ENCODE results near the gene NEK5.
"Not testable (repeated sequence)": the region's sequence is repeated elsewhere in the genome, so short reads cannot be mapped to it uniquely, and the experiment has no call there.

The NEK5 gene

DNA sequence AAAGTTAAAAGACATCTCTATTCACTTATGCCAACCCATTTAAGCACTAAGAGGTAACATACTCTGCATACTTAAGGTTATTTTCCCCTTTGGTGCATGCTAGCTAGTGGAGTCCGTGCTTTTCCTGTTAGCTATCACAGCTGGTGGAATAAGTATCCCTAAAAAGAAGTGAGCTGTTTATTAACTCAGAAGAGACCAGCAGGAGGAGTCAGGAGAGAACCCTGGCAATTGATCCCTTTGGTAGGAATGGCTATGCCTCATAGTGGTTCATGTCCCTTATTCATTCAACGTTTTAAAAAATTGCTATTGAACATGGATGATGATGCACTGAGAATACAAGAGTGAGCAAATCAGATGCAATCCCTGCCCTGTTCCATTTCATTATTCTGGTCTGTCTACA, 12.4 kb upstream of the NEK5 start:
- DNase-seq (ENCODE audit: low spot score): no peak

DNA sequence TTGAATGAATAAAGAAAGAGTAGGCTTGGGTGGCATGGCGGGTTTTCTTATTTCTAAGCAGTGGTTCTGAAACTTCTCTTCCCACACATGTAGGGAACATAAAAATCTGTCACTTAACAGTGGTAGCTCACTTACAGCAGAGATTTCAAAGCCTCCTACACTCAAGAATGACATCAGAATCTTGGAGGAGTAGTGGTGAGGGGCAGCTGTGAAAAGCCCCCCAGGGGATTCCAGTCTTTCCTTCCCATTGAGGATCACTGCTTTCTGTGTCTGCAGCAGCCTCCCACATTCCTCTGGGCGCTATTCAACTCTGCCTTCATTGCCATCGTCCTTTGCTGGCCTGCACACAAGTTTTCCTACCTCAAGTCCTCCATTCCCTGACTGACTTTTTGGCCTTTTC, 8.6 kb upstream of the NEK5 start:
- no peak for DNase-seq (ENCODE audit: low spot score)

DNA sequence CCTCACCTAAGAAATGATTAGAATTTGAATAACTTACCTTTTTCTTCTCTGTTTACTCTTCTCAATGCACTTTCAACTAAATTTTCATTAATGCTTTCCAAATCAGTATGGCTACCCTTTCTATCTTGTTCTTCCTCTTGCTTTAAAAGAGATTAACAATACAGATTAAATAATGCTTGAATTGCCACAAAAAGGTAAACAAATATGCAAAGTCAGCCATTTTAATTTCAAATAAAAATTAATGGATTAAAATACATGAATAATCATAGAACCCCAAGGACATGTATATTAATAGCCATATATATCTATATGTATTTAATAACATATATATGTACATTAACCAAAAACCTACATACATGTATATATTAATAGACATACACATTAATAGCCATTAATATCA, 7.9 kb upstream of the NEK5 start:
- no peak for DNase-seq (ENCODE audit: low spot score)

DNA sequence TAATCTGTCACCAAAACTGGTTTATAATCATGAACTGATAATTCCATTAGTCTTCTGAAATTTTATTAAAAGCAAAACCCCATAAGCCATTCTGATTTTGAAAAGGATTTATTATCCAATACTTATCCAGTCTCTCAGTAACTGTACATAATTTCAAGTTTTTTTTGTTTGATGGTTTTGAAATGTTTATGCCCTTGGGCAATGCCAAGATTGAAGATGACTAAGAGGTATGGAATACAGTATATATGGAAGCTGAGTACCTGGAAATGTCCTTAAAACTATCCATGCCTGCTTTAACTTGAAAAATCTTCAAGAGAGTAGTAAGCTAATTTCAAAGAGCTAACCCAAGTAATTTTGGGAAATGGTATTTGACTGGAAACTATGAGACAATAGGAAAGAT, 1.8 kb upstream of the NEK5 start:
- DNase-seq (ENCODE audit: low spot score): no peak

DNA sequence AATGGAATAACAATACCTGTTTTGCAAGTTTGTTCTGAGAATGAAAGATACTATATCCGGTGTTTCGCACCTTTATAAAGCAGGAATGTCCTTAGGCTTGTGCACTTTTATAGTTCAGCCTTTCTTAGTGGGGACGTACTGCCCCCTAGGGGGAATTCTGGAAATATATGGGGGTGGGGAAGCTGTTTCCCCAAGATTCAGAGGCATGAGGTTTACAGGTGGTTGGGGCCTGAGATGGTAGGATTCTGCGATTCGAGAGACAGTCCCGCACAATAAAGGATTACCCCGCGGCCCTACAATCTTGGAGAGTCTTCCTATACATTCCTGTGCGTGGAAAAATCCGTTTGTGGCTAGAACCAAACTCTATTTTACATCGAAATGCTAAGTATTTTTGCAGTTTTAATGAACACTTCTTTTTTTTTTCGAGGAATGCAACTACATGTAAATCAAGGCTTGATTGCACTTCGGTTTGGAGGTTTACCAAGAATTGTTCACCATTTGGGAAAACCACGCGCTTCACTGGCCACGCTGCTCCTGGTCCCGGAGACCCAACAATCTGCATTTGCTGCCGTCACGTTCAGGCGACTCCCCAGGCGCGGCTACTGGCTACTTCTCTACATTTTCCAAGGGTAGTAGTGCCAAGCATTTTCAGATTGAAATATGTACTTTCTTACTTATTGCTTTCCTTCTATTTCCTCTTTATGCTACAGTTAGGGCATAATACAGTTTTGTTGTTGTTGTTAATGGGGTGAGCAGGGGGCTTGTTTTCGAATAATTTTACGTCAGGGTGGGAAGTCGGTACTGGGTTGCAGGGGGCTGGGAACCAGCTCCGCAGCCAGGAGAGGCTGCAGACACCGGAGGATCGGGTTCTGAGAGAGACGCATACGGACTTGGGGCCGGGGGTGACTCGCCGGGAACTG, 830 bp downstream of the NEK5 start:
- peak; percentile 75 for DNase-seq (ENCODE audit: low spot score)

DNA sequence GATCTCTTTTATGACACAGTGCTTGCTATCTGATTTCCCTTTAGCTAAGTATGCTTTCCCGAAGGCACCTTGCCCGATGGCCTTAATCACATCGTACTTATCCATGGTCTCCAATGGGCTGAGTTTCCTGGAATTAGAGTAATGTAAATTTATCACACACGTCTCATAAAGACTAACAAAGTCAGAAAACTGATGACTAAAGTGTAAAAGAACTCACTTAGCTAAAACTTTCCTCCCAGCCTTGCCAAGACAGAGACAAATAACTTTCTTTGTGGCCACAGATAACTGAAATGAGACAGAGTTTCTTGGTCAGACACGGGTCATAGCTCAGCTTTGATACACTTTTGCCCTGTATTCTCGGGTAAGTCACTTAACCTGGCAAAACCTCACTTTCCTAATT, 1.5 kb downstream of the NEK5 start:
- no peak for DNase-seq (ENCODE audit: low spot score)

DNA sequence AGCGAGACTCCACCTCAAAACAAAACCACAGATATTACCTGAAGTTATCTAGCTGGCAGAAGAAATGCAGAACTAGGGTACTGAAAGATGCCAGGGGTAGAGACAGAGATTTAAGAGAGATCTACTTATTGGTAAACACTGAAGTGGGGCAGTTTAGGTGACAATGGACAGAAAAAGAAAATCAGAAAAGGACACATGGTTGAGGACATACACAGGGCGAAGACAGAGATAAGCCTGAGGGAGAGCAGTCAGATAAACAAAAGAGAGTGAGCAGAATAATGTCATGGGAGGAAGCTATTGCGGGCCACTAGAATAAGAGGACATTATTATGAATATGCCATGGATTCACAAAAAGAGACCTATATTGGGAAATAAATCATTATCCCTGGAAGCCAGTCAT, 3.3 kb downstream of the NEK5 start:
- no peak for DNase-seq (ENCODE audit: low spot score)

DNA sequence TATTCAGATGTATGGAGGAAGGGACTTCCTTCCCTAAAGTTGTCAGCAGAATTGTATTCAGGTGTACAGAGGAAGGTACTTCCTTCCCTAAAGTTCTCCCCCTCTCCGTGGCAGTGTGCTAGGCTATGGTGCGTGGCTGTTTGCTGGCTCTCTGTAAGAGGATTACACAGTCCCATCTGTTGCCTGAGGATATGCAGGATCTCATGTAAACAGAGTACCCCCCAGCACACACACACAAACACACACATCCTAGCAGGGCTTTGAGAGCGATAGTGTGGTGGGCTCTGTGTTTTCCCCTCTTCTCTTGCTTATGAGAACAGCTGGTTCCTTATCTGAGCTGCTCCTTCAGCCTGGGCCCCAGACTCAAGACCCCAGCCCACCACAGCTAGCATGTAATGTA, 10.3 kb downstream of the NEK5 start:
- DNase-seq (ENCODE audit: low spot score): peak; percentile 11

DNA sequence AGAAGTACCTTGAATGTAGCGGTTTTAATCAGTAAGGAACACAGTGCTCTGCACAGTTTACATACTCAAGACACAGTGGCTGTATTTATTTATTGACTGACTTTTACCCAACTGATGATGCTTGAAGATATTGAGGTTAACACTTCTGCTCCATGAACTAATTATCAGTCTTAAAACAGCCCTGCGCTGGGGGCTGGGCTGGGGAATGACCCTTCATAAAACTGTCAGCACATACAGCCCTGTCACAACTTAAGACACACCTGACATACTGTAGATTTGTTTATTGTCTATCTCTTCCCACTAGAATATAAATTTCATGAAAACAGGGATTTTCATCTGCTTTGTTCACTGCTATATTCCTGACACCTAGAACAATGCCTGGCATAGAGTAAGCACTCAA, 10.8 kb downstream of the NEK5 start:
- no peak for DNase-seq (ENCODE audit: low spot score)

DNA sequence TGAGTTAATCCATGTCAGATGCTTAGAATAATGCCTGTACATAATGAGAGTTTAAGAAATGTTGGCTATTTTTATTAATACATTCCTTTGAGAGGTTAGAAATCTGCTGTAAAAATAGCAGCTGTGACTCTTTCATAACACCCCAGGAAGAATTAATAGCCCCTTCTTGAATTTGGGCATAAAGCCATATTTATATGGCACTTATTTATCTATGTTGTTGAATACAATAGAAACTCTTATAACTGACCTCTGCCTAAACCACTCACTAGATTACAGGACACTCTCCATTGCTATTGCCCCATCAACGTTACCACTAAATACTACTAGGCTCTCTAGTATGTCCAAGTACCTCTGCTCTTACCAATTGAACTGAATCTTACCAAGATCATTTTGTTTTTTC, 16.3 kb downstream of the NEK5 start:
- DNase-seq (ENCODE audit: low spot score): no peak

DNA sequence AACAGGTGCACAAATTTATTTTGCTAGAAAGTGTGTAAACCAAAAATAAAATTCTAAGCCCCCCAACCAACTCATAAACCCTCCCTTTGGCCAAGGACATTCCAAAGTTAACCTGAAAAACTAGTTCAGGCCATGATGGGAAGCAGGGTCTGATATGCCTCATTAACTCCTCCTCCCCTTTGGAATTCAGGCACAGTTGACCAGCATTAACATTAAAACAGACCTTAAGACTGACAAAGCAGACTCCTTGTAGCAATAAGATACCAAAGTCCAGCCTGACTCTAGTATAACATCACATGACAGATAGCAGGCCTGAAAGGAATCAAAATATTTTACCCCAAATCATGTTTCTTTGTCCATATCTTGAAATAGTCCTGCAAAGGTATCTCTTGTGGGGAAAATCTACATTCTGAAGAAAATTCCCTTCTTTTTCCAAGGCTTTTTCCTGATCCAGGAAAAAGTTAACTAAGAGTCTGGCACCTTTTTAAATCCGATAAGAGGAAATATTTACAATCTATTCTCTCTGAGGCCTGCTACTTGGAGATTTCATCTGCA, 19.7 kb downstream of the NEK5 start:
- DNase-seq (ENCODE audit: low spot score): no peak

DNA sequence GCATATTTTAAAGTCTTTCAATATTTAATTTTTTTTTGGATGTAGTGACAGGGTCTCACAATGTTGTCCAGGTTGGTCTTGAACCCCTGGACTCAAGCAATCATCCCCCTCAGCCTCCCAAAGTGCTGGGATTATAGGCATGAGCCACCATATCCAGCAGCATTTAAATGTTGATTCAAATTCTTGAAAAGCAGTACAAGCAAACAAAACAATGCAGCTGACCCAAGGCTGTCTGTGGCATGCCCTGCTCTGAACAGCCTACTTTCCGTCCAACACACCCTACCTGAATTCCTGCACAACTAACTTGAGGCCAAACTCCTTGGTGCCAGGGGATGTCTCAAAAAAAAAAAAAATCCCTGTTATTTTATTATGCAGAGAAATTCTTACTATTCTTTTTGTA, 23.0 kb downstream of the NEK5 start:
- DNase-seq (ENCODE audit: low spot score): no peak

DNA sequence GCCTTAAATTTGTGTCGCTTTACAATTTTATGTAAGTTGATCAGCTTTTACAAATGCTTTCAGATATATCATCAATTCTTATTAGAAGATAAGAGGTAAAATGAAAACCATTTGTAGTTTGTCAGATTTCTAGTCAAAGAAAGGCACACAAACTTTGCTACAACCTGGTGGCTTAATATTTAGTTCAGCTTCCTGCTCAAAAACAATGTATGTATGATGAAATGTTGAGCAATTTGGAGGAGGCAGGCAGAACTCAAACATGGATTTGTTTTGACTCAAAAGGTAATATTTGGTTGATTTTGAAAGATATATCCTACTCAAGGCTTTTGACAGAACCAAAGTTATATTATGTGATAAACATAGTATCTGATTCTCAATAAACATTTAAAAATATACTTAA, 24.2 kb downstream of the NEK5 start:
- no peak for DNase-seq (ENCODE audit: low spot score)

DNA sequence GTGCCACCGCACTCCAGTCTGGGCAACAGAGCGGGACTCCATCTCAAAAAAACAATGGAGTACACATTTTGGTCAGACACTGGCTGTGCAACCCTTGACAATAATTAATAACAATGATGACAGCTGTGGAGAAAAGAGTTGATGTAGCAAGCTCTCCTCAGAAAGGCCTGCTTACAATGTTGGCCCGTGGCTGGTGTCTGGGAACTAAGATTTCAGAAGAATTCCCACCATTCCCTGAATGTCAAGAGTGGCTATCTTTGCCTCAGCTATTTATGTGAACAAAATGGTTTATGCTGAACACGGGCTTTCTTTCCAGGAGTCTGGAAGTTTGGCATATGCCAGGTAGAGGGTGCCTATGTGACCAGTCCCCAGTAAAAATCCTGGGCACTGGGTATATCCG, 25.5 kb downstream of the NEK5 start:
- DNase-seq (ENCODE audit: low spot score): no peak

DNA sequence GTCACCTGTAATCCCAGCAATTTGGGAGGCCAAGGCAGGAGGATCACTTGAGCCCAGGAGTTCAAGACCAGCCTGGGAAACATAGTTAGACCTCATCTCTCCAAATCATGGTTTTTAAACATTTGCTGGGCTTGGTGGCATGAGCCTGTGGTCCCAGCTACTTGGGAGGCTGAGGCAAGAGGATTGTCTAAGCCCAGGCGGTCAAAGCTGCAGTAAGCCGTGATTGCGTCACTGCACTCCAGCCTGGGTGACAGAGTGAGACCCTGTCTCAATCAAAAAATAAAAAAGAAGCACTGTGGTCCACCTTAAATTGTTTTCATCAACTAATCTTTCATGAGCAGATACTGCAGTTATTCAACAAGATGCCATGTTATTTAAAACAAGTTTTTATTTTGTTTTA, 26.4 kb downstream of the NEK5 start:
- DNase-seq (ENCODE audit: low spot score): not testable (repeated sequence)

DNA sequence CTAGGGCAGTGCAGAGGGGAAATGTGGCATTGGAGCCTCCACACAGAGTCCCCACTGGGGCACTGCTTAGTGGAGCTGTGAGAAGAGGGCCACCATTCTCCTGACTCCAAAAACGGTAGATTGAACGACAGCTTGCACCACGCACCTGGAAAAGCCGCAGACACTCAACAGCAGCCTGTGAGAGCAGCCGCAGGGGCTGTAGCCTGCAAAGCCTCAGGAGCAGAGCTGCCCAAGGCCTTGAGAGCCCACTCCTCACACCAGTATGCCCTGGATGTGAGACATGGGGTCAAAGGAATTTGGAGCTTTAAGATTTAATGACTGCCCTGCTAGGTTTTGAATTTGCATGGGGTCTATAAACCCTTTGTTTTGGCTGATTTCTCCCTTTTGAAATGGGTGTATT, 31.7 kb downstream of the NEK5 start:
- no peak for DNase-seq (ENCODE audit: low spot score)

DNA sequence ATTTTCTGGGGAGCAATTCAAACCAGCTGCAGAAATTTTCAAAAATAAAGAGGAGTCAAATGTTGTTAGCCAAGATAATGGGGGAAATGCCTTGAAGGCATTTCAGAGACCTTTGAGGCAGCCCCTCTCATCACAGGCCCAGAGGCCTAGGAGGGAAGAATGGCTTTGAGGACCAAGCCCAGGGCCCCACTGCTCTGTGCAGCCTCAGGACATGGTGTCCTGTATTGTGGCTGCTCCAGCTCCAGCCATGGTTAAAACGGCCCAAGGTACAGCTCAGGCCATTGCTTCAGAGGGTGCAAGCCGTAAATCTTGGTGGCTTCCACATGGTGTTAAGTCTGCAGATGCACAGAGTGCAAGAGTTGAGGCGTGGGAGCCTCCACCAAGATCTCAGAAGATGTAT, 32.1 kb downstream of the NEK5 start:
- no peak for DNase-seq (ENCODE audit: low spot score)

DNA sequence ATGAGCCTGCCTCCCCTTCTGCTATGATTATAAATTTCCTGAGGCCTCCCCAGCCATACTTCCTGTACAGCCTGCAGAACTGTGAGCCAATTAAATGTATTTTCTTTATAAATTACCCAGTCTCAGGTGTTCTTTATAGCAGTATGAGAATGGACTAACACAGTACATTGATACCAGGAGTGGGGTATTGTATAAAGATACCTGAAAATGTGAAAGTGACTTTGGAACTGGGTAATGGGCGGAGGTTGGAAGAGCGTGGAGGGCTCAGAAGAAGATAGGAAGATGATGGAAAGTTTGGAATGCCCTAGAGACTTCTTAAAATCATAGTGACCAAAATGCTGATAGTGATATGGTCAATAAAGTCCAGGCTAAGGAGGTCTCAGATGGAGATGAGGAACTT, 32.8 kb downstream of the NEK5 start:
- no peak for DNase-seq (ENCODE audit: low spot score)

DNA sequence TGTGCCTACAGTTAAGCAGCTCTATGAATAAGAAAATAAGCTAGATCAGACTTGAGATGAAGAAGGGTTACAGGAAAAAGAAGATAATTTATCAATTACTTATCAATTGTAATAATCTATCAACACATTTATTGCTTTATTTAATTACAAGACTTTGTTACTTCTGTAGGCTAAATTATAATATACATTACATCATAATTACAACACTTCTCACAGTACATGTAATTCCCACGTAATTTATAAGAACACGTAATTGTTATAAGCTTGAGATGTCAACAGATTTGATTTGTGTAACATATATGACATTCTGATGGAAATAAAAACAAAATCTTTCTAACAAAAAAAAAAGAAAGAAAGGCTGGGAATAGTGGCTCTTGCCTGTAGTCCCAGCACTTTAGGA, 36.8 kb downstream of the NEK5 start:
- DNase-seq (ENCODE audit: low spot score): no peak

DNA sequence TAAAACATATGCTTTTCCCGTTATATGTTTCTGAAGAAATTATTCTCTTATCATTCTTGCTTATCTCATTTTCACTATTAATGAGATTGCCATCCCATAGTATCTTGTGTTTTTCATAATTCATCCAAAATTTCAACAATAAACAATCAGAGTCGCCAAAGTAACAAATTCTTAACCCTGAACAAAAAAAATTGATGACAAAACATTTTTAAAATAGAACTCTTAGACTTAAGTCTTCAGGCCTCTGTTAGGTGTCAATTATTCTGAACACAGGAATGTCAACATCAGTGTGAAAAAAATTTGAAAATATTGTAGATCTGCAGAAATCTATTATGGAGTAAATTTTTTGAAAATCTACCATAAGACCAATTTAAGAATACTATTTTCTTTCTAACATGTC, 37.4 kb downstream of the NEK5 start:
- DNase-seq (ENCODE audit: low spot score): no peak

DNA sequence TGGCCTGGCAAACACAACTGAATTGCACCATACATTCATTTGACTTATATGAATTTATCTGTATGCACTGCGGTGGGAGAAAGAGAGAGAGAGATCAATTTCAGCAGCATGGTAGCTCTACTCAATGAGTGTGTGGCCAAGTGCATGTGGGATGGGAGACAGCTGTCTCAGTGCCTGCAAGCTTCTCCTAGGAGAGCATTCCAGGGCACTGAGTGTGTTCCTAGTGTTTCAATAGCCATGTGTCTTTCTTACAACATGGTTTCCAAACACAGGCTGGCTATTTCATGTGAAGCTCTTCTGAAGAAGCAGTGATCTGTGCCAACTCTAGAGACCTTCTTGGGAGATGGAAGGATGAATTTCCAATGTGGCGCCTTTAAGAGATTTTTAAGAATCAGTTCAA, 43.5 kb downstream of the NEK5 start:
- DNase-seq (ENCODE audit: low spot score): peak; percentile 49

DNA sequence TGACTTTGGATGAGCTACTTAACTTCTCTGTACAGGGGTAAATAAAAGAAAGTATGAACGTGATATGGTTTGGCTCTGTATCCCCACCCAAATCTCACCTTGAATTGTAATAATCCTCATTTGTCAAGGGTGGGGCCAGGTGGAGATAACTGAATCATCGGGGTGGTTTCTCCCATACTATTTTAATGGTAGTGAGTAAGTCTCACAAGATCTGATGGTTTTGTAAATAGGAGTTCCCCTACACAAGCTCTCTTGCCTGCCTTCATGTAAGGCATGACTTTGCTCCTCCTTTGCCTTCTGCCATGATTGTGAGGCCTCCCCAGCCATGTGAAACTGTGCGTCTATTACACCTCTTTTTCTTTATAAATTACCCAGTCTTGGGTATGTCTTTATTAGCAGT, 43.9 kb downstream of the NEK5 start:
- not testable (repeated sequence) for DNase-seq (ENCODE audit: low spot score)

DNA sequence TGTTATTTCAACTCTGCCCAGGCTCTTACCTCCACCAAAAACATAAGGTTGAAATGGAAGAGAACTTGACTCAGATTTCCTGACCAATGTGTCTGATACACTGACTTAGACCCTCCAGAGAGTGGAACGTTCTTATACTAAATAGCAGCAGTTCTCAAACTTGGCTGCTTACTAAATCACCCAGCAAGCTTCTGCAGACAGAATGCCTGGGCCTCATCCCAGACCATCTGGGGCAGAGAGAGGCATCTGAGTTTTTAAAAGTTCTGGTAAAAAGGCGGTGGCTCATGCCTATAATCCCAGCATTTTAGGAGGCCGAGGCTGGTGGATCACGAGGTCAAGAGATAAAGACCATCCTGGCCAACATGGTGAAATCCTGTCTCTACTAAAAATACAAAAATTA, 46.3 kb downstream of the NEK5 start:
- DNase-seq (ENCODE audit: low spot score): no peak

DNA sequence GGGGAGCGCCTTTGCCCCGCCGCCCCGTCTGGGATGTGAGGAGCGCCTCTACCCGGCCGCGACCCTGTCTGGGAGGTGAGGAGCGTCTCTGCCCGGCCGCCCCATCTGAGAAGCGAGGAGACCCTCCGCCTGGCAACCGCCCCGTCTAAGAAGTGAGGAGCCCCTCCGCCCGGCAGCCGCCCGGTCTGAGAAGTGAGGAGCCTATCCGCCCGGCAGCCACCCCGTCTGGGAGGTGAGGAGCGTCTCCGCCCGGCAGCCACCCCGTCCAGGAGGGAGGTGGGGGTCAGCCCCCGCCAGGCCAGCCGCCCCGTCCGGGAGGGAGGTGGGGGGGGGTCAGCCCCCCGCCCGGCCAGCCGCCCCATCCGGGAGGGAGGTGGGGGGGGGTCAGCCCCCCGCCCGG, 49.0 kb downstream of the NEK5 start:
- DNase-seq (ENCODE audit: low spot score): not testable (repeated sequence)

Measured in Ammon's horn (tissue), 1 donor.